ENCODE measurements around the gene UBN1. TPM values are rescaled to one million over a fixed set of nuclear protein-coding genes. Genes with fewer than 3 reads are reported as not detected.

Gene UBN1
- total RNA-seq, 4 donors from 2014 or later = 12.3 to 22.7 (median 19.6) TPM

GRCh38 chr16:4913130-4913773 lies 66.0 kb downstream of the UBN1 start:
- H3K9me3 ChIP-seq = no peaks in the 10 kb centered on the region
- WGBS, 2 donors = 70 to 79% methylated on average over 4 to 6 of the region's 7 CpGs
- TF ChIP-seq POLR2A (IDR thresholded peaks at IDR 0.05) = no peak
- TF ChIP-seq CTCF (IDR thresholded peaks at IDR 0.05) = no peak
- peaks cover 5 to 89% (median 8%) of the 10 kb centered on the region in 3 donors for H3K36me3 ChIP-seq
- DNase-seq = no peak
- H3K4me3 ChIP-seq = no peak overlapping the region
- H3K4me1 ChIP-seq = peaks cover 0 to 74% (median 10%) of the 10 kb centered on the region in 3 donors
- H3K27ac ChIP-seq = peak overlapping the region in 3 of 4 donors; percentile 1 to 97 (median 25)
- H3K27me3 ChIP-seq = no peaks in the 10 kb centered on the region
- intact Hi-C loops (cut with DNase I) = no loop called here

GRCh38 chr16:4913774-4914525 lies 66.7 kb downstream of the UBN1 start:
- no peak for DNase-seq
- H3K36me3 ChIP-seq = peaks cover 5 to 82% (median 8%) of the 10 kb centered on the region in 3 donors
- H3K27me3 ChIP-seq = no peaks in the 10 kb centered on the region
- H3K27ac ChIP-seq = peak overlapping the region in 3 of 4 donors; percentile 25 to 97 (median 97)
- WGBS, 2 donors = 82 to 100% methylated on average over 3 to 6 of the region's 15 CpGs
- intact Hi-C loops (cut with DNase I) = no loop called here
- no peaks in the 10 kb centered on the region for H3K9me3 ChIP-seq
- no peak overlapping the region for H3K4me3 ChIP-seq
- TF ChIP-seq POLR2A (IDR thresholded peaks at IDR 0.05) (no peak), CTCF (IDR thresholded peaks at IDR 0.05) (no peak)
- peaks cover 5 to 81% (median 17%) of the 10 kb centered on the region in 3 donors for H3K4me1 ChIP-seq

- DNase-seq = no peak
- WGBS, 2 donors = 83 to 96% methylated on average over 4 of the region's 7 CpGs
- TF ChIP-seq POLR2A (IDR thresholded peaks at IDR 0.05) = no peak
- TF ChIP-seq CTCF (IDR thresholded peaks at IDR 0.05) = no peak
- H3K36me3 ChIP-seq = peaks cover 5 to 75% (median 8%) of the 10 kb centered on the region in 3 donors
- H3K9me3 ChIP-seq = no peaks in the 10 kb centered on the region
- no peaks in the 10 kb centered on the region for H3K27me3 ChIP-seq
- H3K4me3 ChIP-seq = no peak overlapping the region
- peaks cover 11 to 88% (median 24%) of the 10 kb centered on the region in 3 donors for H3K4me1 ChIP-seq
- intact Hi-C loops (cut with DNase I) = no loop called here
- H3K27ac ChIP-seq = peak overlapping the region; percentile 12 to 97 (median 79)
Observed at GRCh38 chr16:4914528-4915225, 67.4 kb downstream of the UBN1 start.

- Histone ChIP-seq H3K27ac (peak overlapping the region; percentile 12 to 97 (median 79)), H3K4me3 (no peak overlapping the region), H3K27me3 (no peaks in the 10 kb centered on the region), H3K4me1 (peaks cover 11 to 89% (median 27%) of the 10 kb centered on the region in 3 donors), H3K36me3 (peaks cover 5 to 69% (median 8%) of the 10 kb centered on the region in 3 donors), H3K9me3 (no peaks in the 10 kb centered on the region)
- WGBS, 2 donors = 74 to 80% methylated on average over 7 to 10 of the region's 11 CpGs
- no peak for TF ChIP-seq POLR2A (IDR thresholded peaks at IDR 0.05)
- TF ChIP-seq CTCF (IDR thresholded peaks at IDR 0.05) = no peak
- intact Hi-C loops (cut with DNase I) = no loop called here
- DNase-seq = no peak
Observed at GRCh38 chr16:4915226-4915761, 68.0 kb downstream of the UBN1 start.

All from esophagus squamous epithelium (tissue), 5 donors.